ENCODE results near the gene ADARB1.

ADARB1 gene

DNA sequence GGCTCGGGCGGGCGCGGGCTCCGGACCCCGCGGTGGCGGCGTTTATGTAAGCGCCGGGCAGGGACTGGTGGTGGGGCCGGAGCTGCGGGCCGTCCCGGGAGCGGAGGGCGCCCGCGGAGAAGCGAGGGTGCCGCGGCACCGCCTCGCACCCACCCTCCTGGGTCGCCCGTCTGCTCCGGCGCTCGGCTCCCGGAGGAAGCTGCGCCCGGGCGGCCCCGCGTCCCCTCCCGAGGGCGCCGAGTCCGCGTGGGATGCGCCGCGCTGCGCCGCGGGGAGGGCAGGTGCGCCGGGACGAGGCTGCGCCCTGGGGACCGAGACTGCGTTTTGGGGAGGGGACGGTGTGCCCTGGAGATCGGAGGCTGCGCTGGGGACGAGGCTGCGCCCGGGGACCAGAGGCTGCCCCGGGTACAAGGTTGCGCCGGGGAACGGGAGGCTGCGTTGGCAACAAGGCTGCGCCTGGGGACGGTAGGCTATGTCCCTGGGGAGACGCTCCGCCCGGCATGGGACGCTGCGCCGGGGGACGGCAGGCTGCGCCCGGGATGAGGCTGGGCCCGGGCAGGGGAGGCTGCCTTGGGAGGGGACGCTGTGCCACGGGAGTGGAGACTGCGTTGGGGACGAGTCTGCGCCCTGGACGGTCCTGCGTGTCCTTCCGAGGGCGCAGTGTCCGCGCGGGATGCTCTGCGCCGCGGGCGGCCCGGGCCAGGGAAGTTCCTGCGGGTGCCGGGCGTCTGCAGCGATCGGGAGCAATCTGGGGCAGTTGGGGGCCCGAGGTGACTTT is 627 bp downstream of the ADARB1 start (continued):
- TF ChIP-seq REPIN1 (tag by site-specific recombination; IDR thresholded peaks at IDR 0.05; ENCODE audit: low read depth) (no peak), ZNF549 (tag by site-specific recombination; IDR thresholded peaks at IDR 0.05) (no peak), ZNF830 (tag by site-specific recombination; IDR thresholded peaks at IDR 0.05; ENCODE audit: low read depth) (no peak), ZNF837 (tag by site-specific recombination; IDR thresholded peaks at IDR 0.05) (0 out of 2 replicates have a peak, but pooled peaks have one; percentile 57), ZSCAN16 (tag by site-specific recombination; IDR thresholded peaks at IDR 0.05) (0 out of 2 replicates have a peak, but pooled peaks have one; percentile 18), ZNF785 (tag by site-specific recombination; IDR thresholded peaks at IDR 0.05) (no peak), SCRT2 (tag by site-specific recombination; IDR thresholded peaks at IDR 0.05) (0 out of 2 replicates have a peak, but pooled peaks have one; percentile 20)
- TF ChIP-seq, protein P1, sequence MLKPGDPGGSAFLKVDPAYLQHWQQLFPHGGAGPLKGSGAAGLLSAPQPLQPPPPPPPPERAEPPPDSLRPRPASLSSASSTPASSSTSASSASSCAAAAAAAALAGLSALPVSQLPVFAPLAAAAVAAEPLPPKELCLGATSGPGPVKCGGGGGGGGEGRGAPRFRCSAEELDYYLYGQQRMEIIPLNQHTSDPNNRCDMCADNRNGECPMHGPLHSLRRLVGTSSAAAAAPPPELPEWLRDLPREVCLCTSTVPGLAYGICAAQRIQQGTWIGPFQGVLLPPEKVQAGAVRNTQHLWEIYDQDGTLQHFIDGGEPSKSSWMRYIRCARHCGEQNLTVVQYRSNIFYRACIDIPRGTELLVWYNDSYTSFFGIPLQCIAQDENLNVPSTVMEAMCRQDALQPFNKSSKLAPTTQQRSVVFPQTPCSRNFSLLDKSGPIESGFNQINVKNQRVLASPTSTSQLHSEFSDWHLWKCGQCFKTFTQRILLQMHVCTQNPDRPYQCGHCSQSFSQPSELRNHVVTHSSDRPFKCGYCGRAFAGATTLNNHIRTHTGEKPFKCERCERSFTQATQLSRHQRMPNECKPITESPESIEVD (tag by site-specific recombination; IDR thresholded peaks at IDR 0.05), result no peak
- TF ChIP-seq, protein P2, sequence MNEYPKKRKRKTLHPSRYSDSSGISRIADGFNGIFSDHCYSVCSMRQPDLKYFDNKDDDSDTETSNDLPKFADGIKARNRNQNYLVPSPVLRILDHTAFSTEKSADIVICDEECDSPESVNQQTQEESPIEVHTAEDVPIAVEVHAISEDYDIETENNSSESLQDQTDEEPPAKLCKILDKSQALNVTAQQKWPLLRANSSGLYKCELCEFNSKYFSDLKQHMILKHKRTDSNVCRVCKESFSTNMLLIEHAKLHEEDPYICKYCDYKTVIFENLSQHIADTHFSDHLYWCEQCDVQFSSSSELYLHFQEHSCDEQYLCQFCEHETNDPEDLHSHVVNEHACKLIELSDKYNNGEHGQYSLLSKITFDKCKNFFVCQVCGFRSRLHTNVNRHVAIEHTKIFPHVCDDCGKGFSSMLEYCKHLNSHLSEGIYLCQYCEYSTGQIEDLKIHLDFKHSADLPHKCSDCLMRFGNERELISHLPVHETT (tag by site-specific recombination; IDR thresholded peaks at IDR 0.05), result no peak

DNA sequence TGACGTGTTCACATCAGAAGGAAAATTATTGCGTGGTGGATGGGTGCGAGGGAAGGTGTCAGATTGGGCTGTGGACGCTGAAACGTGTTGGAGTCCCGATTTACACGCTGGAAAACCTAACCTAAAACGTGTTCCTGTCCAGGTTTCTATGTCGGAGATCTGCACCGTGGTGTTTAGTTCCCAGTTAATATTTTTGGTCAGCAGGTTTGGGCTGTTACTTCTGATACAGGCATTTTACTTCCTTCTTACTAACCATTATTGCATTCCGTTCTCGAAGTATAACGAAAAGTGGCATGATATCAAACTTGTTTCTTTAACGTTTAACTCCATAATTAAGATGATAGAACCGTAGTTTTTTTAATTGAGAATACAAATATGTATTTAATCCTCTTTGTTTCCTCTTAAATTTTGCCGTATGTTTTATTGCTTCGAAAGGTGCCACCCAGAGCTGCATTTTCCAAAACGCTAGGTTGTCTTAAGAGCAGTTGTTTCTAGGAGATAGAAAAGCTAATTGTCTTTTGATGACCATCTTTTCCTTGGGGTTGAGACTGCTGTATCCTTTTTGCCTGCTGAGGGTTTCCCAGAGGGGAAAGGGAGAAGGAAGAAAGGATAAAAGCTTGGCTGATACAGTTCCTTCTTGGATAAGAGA is 1.3 kb downstream of the ADARB1 start:
- peak overlapping the region; percentile 70 for H3K4me3 ChIP-seq (ENCODE audit: low read depth, low read length)
- CTCF ChIA-PET, result interaction anchor here (0.7 to 6.8 kb wide), 8 partner anchors 9 to 587 kb away, joined by 3 to 61 read pairs (median 5); no protein-coding TSS in a partner anchor
- TF ChIP-seq ZNF266 (tag by site-specific recombination; IDR thresholded peaks at IDR 0.05; ENCODE audit: low read depth), result no peak
- 0 out of 2 replicates have a peak, but pooled peaks have one; percentile 30 for TF ChIP-seq IKZF3 (tag by site-specific recombination; IDR thresholded peaks at IDR 0.05)
- no peak for TF ChIP-seq ZNF302 (tag by site-specific recombination; IDR thresholded peaks at IDR 0.05; ENCODE audit: low read depth)
- TF ChIP-seq ZNF843 (tag by site-specific recombination; IDR thresholded peaks at IDR 0.05), result no peak
- no peak for TF ChIP-seq MZF1 (tag by site-specific recombination; IDR thresholded peaks at IDR 0.05; ENCODE audit: borderline replicate concordance)
- no peak for TF ChIP-seq ZNF626 (tag by site-specific recombination; IDR thresholded peaks at IDR 0.05)
- no peak for TF ChIP-seq ZNF560 (tag by site-specific recombination; IDR thresholded peaks at IDR 0.05; ENCODE audit: borderline replicate concordance)
- no peak for TF ChIP-seq ZNF354C (tag by site-specific recombination; IDR thresholded peaks at IDR 0.05; ENCODE audit: borderline replicate concordance, low read depth)
- no peak for TF ChIP-seq ZNF10 (tag by site-specific recombination; IDR thresholded peaks at IDR 0.05)
- no peak for TF ChIP-seq GLI4 (tag by site-specific recombination; IDR thresholded peaks at IDR 0.05)
- peak; percentile 25; the same call in 1 of the 2 replicates for TF ChIP-seq ZNF341 (tag by site-specific recombination; IDR thresholded peaks at IDR 0.05; ENCODE audit: low read depth)
- 0 out of 2 replicates have a peak, but pooled peaks have one; percentile 3 for TF ChIP-seq ZBTB17 (tag by site-specific recombination; IDR thresholded peaks at IDR 0.05)
- TF ChIP-seq ZNF670 (tag by site-specific recombination; IDR thresholded peaks at IDR 0.05; ENCODE audit: low read depth), result no peak
- peak; percentile 29 for TF ChIP-seq ZNF600 (tag by site-specific recombination; IDR thresholded peaks at IDR 0.05)
- TF ChIP-seq, protein P3, sequence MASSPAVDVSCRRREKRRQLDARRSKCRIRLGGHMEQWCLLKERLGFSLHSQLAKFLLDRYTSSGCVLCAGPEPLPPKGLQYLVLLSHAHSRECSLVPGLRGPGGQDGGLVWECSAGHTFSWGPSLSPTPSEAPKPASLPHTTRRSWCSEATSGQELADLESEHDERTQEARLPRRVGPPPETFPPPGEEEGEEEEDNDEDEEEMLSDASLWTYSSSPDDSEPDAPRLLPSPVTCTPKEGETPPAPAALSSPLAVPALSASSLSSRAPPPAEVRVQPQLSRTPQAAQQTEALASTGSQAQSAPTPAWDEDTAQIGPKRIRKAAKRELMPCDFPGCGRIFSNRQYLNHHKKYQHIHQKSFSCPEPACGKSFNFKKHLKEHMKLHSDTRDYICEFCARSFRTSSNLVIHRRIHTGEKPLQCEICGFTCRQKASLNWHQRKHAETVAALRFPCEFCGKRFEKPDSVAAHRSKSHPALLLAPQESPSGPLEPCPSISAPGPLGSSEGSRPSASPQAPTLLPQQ (tag by site-specific recombination; IDR thresholded peaks at IDR 0.05), result no peak
- TF ChIP-seq FEZF1 (tag by site-specific recombination; IDR thresholded peaks at IDR 0.05), result no peak
- TF ChIP-seq TRIM28 (IDR thresholded peaks at IDR 0.05; ENCODE audit: borderline replicate concordance, low read length), result 0 out of 2 replicates have a peak, but pooled peaks have one; percentile 48
- no peak for TF ChIP-seq ZNF596 (tag by site-specific recombination; IDR thresholded peaks at IDR 0.05)
- TF ChIP-seq ZNF48 (tag by site-specific recombination; IDR thresholded peaks at IDR 0.05), result no peak
- POLR2A ChIA-PET, result no interaction called here
- peaks cover 3% of the 10 kb centered on the region; the same call in 1 of the 2 replicates for H3K4me1 ChIP-seq (ENCODE audit: control insufficient read depth, insufficient read depth, low read length)
- no peaks in the 10 kb centered on the region for H3K9me3 ChIP-seq (ENCODE audit: control insufficient read depth, insufficient read depth, low read depth, low read length)
- no peaks in the 10 kb centered on the region for H3K36me3 ChIP-seq (ENCODE audit: control insufficient read depth in 2 of 2, insufficient read depth in 1 of 2, low read length in 2 of 2)
- H3K27ac ChIP-seq (ENCODE audit: extremely low read depth, low read depth, low read length), result no peak overlapping the region
